Mesenchymal stem cell (in vitro differentiated cells and primary cell): ENCODE results near the gene HDAC1.

Experiments used
- DNase-seq: peaks from one replicate; pipeline ENCODE4 v3.0.0-alpha.2; 2013
- H2AFZ ChIP-seq: one replicate; pipeline ENCODE4 v1.6.1; 2013; ENCODE audit warnings: low read depth, mild to moderate bottlenecking, control low read depth, inconsistent platforms, low read length, moderate library complexity
- H2AK5ac ChIP-seq: 2 replicates; pipeline ENCODE4 v1.6.1; 2013; ENCODE audit warnings: low read length, moderate library complexity, mild to moderate bottlenecking, inconsistent platforms; ENCODE audit not compliant: severe bottlenecking
- H2BK120ac ChIP-seq: one replicate; pipeline ENCODE4 v1.6.1; 2013; ENCODE audit warnings: low read depth, mild to moderate bottlenecking, inconsistent platforms, low read length, moderate library complexity
- H2BK12ac ChIP-seq, 2 experiments: one replicate each; pipeline ENCODE4 v1.6.1; 2013; ENCODE audit warnings: inconsistent platforms in 2 of 2, low read length in 2 of 2, mild to moderate bottlenecking in 2 of 2, moderate library complexity in 2 of 2, control low read depth in 1 of 2
- H2BK15ac ChIP-seq: one replicate; pipeline ENCODE4 v1.6.1; 2013; ENCODE audit warnings: mild to moderate bottlenecking, low read depth, inconsistent platforms; ENCODE audit not compliant: poor library complexity, severe bottlenecking
- H2BK5ac ChIP-seq: 2 replicates; pipeline ENCODE4 v1.6.1; 2013; ENCODE audit warnings: low read depth, mild to moderate bottlenecking, low read length, control low read depth, inconsistent platforms; ENCODE audit not compliant: poor library complexity, severe bottlenecking
- H3K14ac ChIP-seq, 2 experiments: one replicate each; pipeline ENCODE4 v1.6.1; 2013; ENCODE audit warnings: inconsistent platforms in 2 of 2, low read length in 2 of 2, control low read depth in 1 of 2, mild to moderate bottlenecking in 1 of 2, moderate library complexity in 1 of 2
- H3K18ac ChIP-seq, 2 experiments: one replicate each; pipeline ENCODE4 v1.6.1; 2013; ENCODE audit warnings: inconsistent platforms in 2 of 2, low read length in 2 of 2, control low read depth in 1 of 2, low read depth in 1 of 2, mild to moderate bottlenecking in 1 of 2
- H3K23ac ChIP-seq, 2 experiments: one replicate each; pipeline ENCODE4 v1.6.1; 2013; ENCODE audit warnings: inconsistent platforms in 2 of 2, low read length in 2 of 2, mild to moderate bottlenecking in 2 of 2, moderate library complexity in 2 of 2, control low read depth in 1 of 2
- H3K27ac ChIP-seq: 2 replicates; pipeline ENCODE4 v1.5.1; 2013; ENCODE audit warnings: mild to moderate bottlenecking, moderate library complexity, low read length, control low read depth, inconsistent platforms; ENCODE audit not compliant: poor library complexity, severe bottlenecking
- H3K27me3 ChIP-seq, 2 experiments: 2 replicates each; pipeline versions ENCODE4 v1.6.1 to v1.7.0; 2013; ENCODE audit warnings: low read length in 2 of 2, mild to moderate bottlenecking in 2 of 2, moderate library complexity in 2 of 2, control low read depth in 1 of 2, inconsistent platforms in 1 of 2; ENCODE audit not compliant: control insufficient read depth in 1 of 2, insufficient read depth in 1 of 2
- H3K36me3 ChIP-seq, 2 experiments: 2 replicates each; pipeline versions ENCODE4 v1.6.1 to v1.7.0; 2013; ENCODE audit warnings: low read length in 2 of 2, control low read depth in 1 of 2, inconsistent platforms in 1 of 2, low read depth in 1 of 2, mild to moderate bottlenecking in 1 of 2; ENCODE audit not compliant: insufficient read depth in 2 of 2, control insufficient read depth in 1 of 2
- H3K4ac ChIP-seq, 2 experiments: one replicate each; pipeline ENCODE4 v1.6.1; 2013; ENCODE audit warnings: inconsistent platforms in 2 of 2, low read length in 2 of 2, mild to moderate bottlenecking in 2 of 2, moderate library complexity in 2 of 2, control low read depth in 1 of 2, low read depth in 1 of 2
- H3K4me1 ChIP-seq: 2 replicates; pipeline ENCODE4 v1.6.1; 2013; ENCODE audit warnings: low read depth, low read length, control low read depth; ENCODE audit not compliant: control insufficient read depth, insufficient read depth
- H3K4me2 ChIP-seq: 2 replicates; pipeline ENCODE4 v1.6.1; 2013; ENCODE audit warnings: low read length, mild to moderate bottlenecking, inconsistent platforms; ENCODE audit not compliant: poor library complexity, severe bottlenecking
- H3K4me3 ChIP-seq, 2 experiments: 2 replicates each; pipeline versions ENCODE4 v1.5.1 to v1.7.0; 2013; ENCODE audit warnings: low read length in 2 of 2, mild to moderate bottlenecking in 2 of 2, control low read depth in 1 of 2, low read depth in 1 of 2; ENCODE audit not compliant: insufficient read depth in 1 of 2
- H3K79me1 ChIP-seq: replicated peaks from 2 replicates; pipeline ENCODE4 v1.6.1; 2013; ENCODE audit warnings: mild to moderate bottlenecking, control low read depth, low read length, inconsistent platforms; ENCODE audit not compliant: poor library complexity, severe bottlenecking
- H3K9ac ChIP-seq: 2 replicates; pipeline ENCODE4 v1.7.0; 2013; ENCODE audit warnings: mild to moderate bottlenecking, low read length, moderate library complexity
- H3K9me3 ChIP-seq: 2 replicates; pipeline ENCODE4 v1.7.0; 2013; ENCODE audit warnings: mild to moderate bottlenecking, low read length; ENCODE audit not compliant: control insufficient read depth
- H4K8ac ChIP-seq: one replicate; pipeline ENCODE4 v1.6.1; 2013; ENCODE audit warnings: inconsistent platforms, mild to moderate bottlenecking, low read length, moderate library complexity
- H4K91ac ChIP-seq: one replicate; pipeline ENCODE4 v1.6.1; 2013; ENCODE audit warnings: mild to moderate bottlenecking, low read length, inconsistent platforms
- WGBS: methylation state at CpG from one replicate; pipeline ENCODE4 v1.1.7; 2013; ENCODE audit warnings: mixed read lengths; 5-methylcytosine and 5-hydroxymethylcytosine counted together

HDAC1 gene

GRCh38 chr1:32335790-32336590, 44.1 kb downstream of the HDAC1 start, which contains the start of gene MARCKSL1:
Gene MARCKSL1 (minus strand): TSS chr1:32336233. CDS start chr1:32336033, 200 bp downstream.
- peak within 1 kb of the TSS; percentile 71 for H3K4me2 ChIP-seq
- H2BK15ac ChIP-seq, result no peak within 1 kb of the TSS
- H4K8ac ChIP-seq, result peak within 1 kb of the TSS; percentile 70
- peak within 1 kb of the TSS in 1 of 2 experiments; percentile 49 for H2BK12ac ChIP-seq
- no peak within 1 kb of the TSS for H3K27ac ChIP-seq
- peak within 1 kb of the TSS; percentile 85 to 92 for H3K18ac ChIP-seq
- H2BK5ac ChIP-seq, result peak within 1 kb of the TSS; percentile 32
- under 1% methylated on average over 55 of the region's 95 CpGs for WGBS
- peak; percentile 76 for DNase-seq
- peak within 1 kb of the TSS; percentile 83 for H3K9ac ChIP-seq
- peak within 1 kb of the TSS; percentile 71 for H4K91ac ChIP-seq
- peak within 1 kb of the TSS in 1 of 2 experiments; percentile 94 for H3K14ac ChIP-seq
- H2AFZ ChIP-seq, result no peak within 1 kb of the TSS
- peak within 1 kb of the TSS; percentile 73 to 91 for H3K4ac ChIP-seq
- H3K23ac ChIP-seq, result peak within 1 kb of the TSS in 1 of 2 experiments; percentile 98
- H3K9me3 ChIP-seq, result no peaks in the 10 kb centered on the region
- no peaks in the 10 kb centered on the region for H3K79me1 ChIP-seq
- peaks cover 31 to 36% of the 10 kb centered on the region in 2 experiments for H3K36me3 ChIP-seq
- peak within 1 kb of the TSS; percentile 82 to 88 for H3K4me3 ChIP-seq
- H2BK120ac ChIP-seq, result peak within 1 kb of the TSS; percentile 64
- H2AK5ac ChIP-seq, result peak within 1 kb of the TSS; percentile 8
- H3K27me3 ChIP-seq, result no peaks in the 10 kb centered on the region
- peaks cover 52% of the 10 kb centered on the region for H3K4me1 ChIP-seq

- Histone ChIP-seq H2AK5ac (no peak overlapping the region), H3K79me1 (no peaks in the 10 kb centered on the region), H2BK12ac (peak overlapping the region in 1 of 2 experiments; percentile 49)
These were observed 44.7 kb downstream of the HDAC1 start for GRCh38 chr1:32336591-32336932.

GRCh38 chr1:32336963-32337675, 45.2 kb downstream of the HDAC1 start:
- peak; percentile 60 for DNase-seq
- Histone ChIP-seq H3K4me3 (peak overlapping the region in 1 of 2 experiments; percentile 55), H3K18ac (peak overlapping the region in 1 of 2 experiments; percentile 55), H3K4ac (peak overlapping the region in 1 of 2 experiments; percentile 3), H4K91ac (no peak overlapping the region), H3K9me3 (no peaks in the 10 kb centered on the region), H4K8ac (no peak overlapping the region), H3K27me3 (no peaks in the 10 kb centered on the region), H3K9ac (no peak overlapping the region), H3K4me2 (no peak overlapping the region), H3K36me3 (peaks cover 20 to 25% of the 10 kb centered on the region in 2 experiments), H2BK120ac (no peak overlapping the region), H2BK5ac (no peak overlapping the region), H3K23ac (no peak overlapping the region), H2AK5ac (peak overlapping the region; percentile 8), H3K79me1 (no peaks in the 10 kb centered on the region), H2BK15ac (no peak overlapping the region), H3K14ac (no peak overlapping the region), H2BK12ac (peak overlapping the region in 1 of 2 experiments; percentile 49), H3K4me1 (peaks cover 55% of the 10 kb centered on the region), H2AFZ (no peak overlapping the region), H3K27ac (no peak overlapping the region)
- 69% methylated on average over 4 of the region's 8 CpGs for WGBS

More at GRCh38 chr1:32336591-32336932, 44.7 kb downstream of the HDAC1 start:
- no peak overlapping the region for H3K9ac ChIP-seq
- peaks cover 26 to 30% of the 10 kb centered on the region in 2 experiments for H3K36me3 ChIP-seq
- H3K9me3 ChIP-seq, result no peaks in the 10 kb centered on the region
- 35% methylated on average over 15 of the region's 15 CpGs for WGBS
- peak overlapping the region in 1 of 2 experiments; percentile 55 for H3K4me3 ChIP-seq
- H3K27me3 ChIP-seq, result no peaks in the 10 kb centered on the region
- H2BK5ac ChIP-seq, result no peak overlapping the region
- H2AFZ ChIP-seq, result no peak overlapping the region
- no peak overlapping the region for H2BK15ac ChIP-seq
- DNase-seq, result no peak
- H3K4me1 ChIP-seq, result peaks cover 55% of the 10 kb centered on the region
- peak overlapping the region; percentile 14 to 55 for H3K18ac ChIP-seq
- H3K23ac ChIP-seq, result no peak overlapping the region
- H2BK120ac ChIP-seq, result peak overlapping the region; percentile 57
- peak overlapping the region; percentile 70 for H4K8ac ChIP-seq
- H3K14ac ChIP-seq, result no peak overlapping the region
- peak overlapping the region; percentile 71 for H4K91ac ChIP-seq
- H3K4me2 ChIP-seq, result peak overlapping the region; percentile 66
- H3K4ac ChIP-seq, result peak overlapping the region in 1 of 2 experiments; percentile 3
- H3K27ac ChIP-seq, result no peak overlapping the region
